Natural killer cell (primary cell): ENCODE results near the gene VAV1. TPM values are rescaled to one million over a fixed set of nuclear protein-coding genes. Genes with fewer than 3 reads are reported as not detected.

ENCODE experiments used
- ATAC-seq, 3 donors: fragments of 150-1000 bp in 2 of 3; fragments of 200-7000 bp in 1 of 3; cut with Tn5 transposase; 1 replicate in 1 of 3; 2 replicates in 2 of 3; pipeline ENCODE4 v1.10.0; 2021; ENCODE audit warnings: mild to moderate bottlenecking in 2 of 3, moderate library complexity in 2 of 3
- DNase-seq, 2 donors: peaks; one replicate each; pipeline versions ENCODE4 v3.0.0 to v3.0.0-alpha.2; 2013 to 2021; ENCODE audit warnings: mixed read lengths in 1 of 2
- H3K27ac ChIP-seq: one replicate; pipeline ENCODE4 v1.5.1; 2013; ENCODE audit warnings: mild to moderate bottlenecking, low read length
- H3K27me3 ChIP-seq: one replicate; pipeline ENCODE4 v1.6.1; 2013; ENCODE audit warnings: low read length; ENCODE audit not compliant: control insufficient read depth, insufficient read depth
- H3K36me3 ChIP-seq: one replicate; pipeline ENCODE4 v1.6.1; 2013; ENCODE audit warnings: low read length; ENCODE audit not compliant: control insufficient read depth, insufficient read depth
- H3K4me1 ChIP-seq: one replicate; pipeline ENCODE4 v1.6.1; 2013; ENCODE audit warnings: low read length; ENCODE audit not compliant: control insufficient read depth, insufficient read depth
- H3K4me3 ChIP-seq: one replicate; pipeline ENCODE4 v1.5.1; 2013; ENCODE audit warnings: low read length
- H3K9me3 ChIP-seq: one replicate; pipeline ENCODE4 v1.6.1; 2013; ENCODE audit warnings: low read length; ENCODE audit not compliant: control insufficient read depth, insufficient read depth
- H3K27ac Mint-ChIP-seq, 2 donors: one replicate each; pipeline ENCODE4 v1.8.0; 2022; ENCODE audit warnings: mild to moderate bottlenecking in 2 of 2, mixed read lengths in 2 of 2, moderate library complexity in 1 of 2
- H3K27me3 Mint-ChIP-seq, 2 donors: one replicate each; pipeline ENCODE4 v1.8.0; 2022; ENCODE audit warnings: low read depth in 2 of 2, mixed read lengths in 2 of 2
- H3K36me3 Mint-ChIP-seq: one replicate; pipeline ENCODE4 v1.8.0; 2022; ENCODE audit warnings: mixed read lengths
- H3K4me1 Mint-ChIP-seq, 2 donors: one replicate each; pipeline ENCODE4 v1.8.0; 2022; ENCODE audit warnings: mixed read lengths in 2 of 2
- H3K4me3 Mint-ChIP-seq: one replicate; pipeline ENCODE4 v1.8.0; 2022; ENCODE audit warnings: mild to moderate bottlenecking, moderate library complexity, mixed read lengths
- H3K9me3 Mint-ChIP-seq, 2 donors: one replicate each; pipeline ENCODE4 v1.8.0; 2022; ENCODE audit warnings: mixed read lengths in 2 of 2
- WGBS: methylation state at CpG from one replicate; pipeline ENCODE4 v1.1.7; 2013; ENCODE audit warnings: missing lambda C conversion rate; ENCODE audit not compliant: insufficient coverage; 5-methylcytosine and 5-hydroxymethylcytosine counted together
- intact Hi-C: fragments of 100-400 bp; cut with micrococcal nuclease; formaldehyde crosslinking; loops from one replicate; pipeline ENCODE4 v1.14.2; 2022
- total RNA-seq, 4 donors: library from RNA; stranded (reverse); fragments of 120-200 nt in 1 of 4; gene quantifications; one replicate each; pipeline versions ENCODE4 v1.2.3 to v1.2.4, GENCODE V29; 2013 to 2022
- TF ChIP-seq, protein P1 (sequence below): fragments of 200-600 bp; IDR thresholded peaks from one replicate; pipeline ENCODE4 v1.8.0; 2022; ENCODE audit warnings: antibody characterized with exemption

The VAV1 gene
- total RNA-seq, 3 donors from 2014 or later (not counting 1 experiment from before 2014, with no cell fraction given) = 141 to 167 (median 164) TPM

DNA sequence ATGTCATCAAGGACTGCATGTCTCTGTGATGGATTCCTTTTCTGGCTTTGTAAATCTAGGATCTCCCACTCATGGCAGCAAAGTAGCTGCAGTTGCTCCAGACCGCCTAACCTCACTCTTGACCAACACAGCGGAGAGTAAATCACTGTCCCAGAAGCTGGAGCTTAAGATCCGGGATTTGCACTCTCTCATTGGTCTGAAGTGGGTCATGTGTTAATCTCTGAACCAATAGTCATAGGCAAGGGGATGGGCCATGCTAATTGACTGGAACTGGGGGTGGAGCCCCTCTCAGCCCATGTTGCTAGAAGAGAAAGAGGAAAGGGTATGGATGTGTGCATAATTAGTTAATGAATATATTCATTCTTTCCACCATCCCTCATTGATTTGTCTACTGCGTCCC, 34.0 kb downstream of the VAV1 start:
- Histone ChIP-seq H3K4me3 (no peak overlapping the region), H3K9me3 (no peaks in the 10 kb centered on the region), H3K4me1 (peaks cover 44% of the 10 kb centered on the region), H3K27me3 (no peaks in the 10 kb centered on the region), H3K27ac (no peak overlapping the region), H3K36me3 (peaks cover 4% of the 10 kb centered on the region)
- intact Hi-C loops = no loop called here
- Mint-ChIP-seq H3K9me3 (no peaks in the 10 kb centered on the region), H3K4me3 (no peak overlapping the region), H3K4me1 (peaks cover 52 to 60% of the 10 kb centered on the region in 2 donors), H3K36me3 (no peaks in the 10 kb centered on the region), H3K27ac (peak overlapping the region; percentile 59 to 71), H3K27me3 (no peaks in the 10 kb centered on the region)
- ATAC-seq (no peak), DNase-seq (no peak)
- 96% methylated on average over 3 of the region's 4 CpGs for WGBS
- TF ChIP-seq, protein P1, sequence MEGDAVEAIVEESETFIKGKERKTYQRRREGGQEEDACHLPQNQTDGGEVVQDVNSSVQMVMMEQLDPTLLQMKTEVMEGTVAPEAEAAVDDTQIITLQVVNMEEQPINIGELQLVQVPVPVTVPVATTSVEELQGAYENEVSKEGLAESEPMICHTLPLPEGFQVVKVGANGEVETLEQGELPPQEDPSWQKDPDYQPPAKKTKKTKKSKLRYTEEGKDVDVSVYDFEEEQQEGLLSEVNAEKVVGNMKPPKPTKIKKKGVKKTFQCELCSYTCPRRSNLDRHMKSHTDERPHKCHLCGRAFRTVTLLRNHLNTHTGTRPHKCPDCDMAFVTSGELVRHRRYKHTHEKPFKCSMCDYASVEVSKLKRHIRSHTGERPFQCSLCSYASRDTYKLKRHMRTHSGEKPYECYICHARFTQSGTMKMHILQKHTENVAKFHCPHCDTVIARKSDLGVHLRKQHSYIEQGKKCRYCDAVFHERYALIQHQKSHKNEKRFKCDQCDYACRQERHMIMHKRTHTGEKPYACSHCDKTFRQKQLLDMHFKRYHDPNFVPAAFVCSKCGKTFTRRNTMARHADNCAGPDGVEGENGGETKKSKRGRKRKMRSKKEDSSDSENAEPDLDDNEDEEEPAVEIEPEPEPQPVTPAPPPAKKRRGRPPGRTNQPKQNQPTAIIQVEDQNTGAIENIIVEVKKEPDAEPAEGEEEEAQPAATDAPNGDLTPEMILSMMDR = no peak

DNA sequence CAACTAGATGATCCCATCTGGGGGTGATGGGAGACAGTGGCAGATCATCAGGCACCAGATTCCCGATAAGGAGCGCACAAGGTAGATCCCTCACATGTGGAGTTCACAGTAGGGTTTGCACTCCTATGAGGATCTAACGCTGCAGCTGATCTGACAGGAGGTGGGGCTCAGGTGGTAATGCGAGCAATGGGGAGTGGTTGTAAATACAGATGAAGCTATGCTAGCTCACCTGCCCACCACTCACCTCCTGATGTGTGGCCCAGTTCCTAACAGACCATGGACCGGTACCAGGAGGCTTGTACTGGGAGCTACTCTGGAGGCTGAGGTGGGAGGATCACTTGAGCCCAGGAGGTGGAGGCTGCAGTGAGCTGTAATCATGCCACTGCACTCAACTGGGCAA, 34.8 kb downstream of the VAV1 start:
- no peaks in the 10 kb centered on the region for H3K9me3 Mint-ChIP-seq
- H3K4me1 ChIP-seq = peaks cover 42% of the 10 kb centered on the region
- no peaks in the 10 kb centered on the region for H3K9me3 ChIP-seq
- no peak for ATAC-seq
- DNase-seq = no peak
- H3K27ac ChIP-seq = no peak overlapping the region
- H3K27me3 ChIP-seq = no peaks in the 10 kb centered on the region
- no peaks in the 10 kb centered on the region for H3K36me3 Mint-ChIP-seq
- WGBS = 98% methylated on average over 5 of the region's 5 CpGs
- H3K27ac Mint-ChIP-seq = peak overlapping the region; percentile 59 to 71
- H3K4me1 Mint-ChIP-seq = peaks cover 52 to 60% of the 10 kb centered on the region in 2 donors
- peaks cover 4% of the 10 kb centered on the region for H3K36me3 ChIP-seq
- no peak overlapping the region for H3K4me3 ChIP-seq
- no peaks in the 10 kb centered on the region for H3K27me3 Mint-ChIP-seq
- H3K4me3 Mint-ChIP-seq = no peak overlapping the region
- TF ChIP-seq, protein P1 = no peak
- intact Hi-C loops = no loop called here

DNA sequence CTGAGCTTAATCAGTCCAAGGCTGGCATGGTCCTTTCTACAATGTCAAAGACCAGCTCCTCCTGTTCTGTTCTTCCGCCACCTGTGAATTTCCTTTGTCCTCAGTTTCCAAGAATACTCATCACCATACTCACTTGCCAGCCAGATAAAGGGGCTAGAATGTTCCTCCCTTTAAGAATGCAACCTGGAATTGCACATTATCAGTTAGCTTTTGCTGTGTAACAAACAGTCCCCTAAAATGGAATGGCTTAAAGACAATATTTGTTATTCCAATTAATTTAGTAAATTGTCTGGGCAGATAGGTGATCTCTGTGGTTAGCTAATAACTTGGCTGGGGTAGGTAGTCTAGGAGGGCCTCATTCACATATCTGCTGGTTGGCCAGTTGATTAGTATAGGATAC, 36.0 kb downstream of the VAV1 start:
- TF ChIP-seq, protein P1 = no peak
- Mint-ChIP-seq H3K27me3 (no peaks in the 10 kb centered on the region), H3K4me1 (peaks cover 43 to 63% of the 10 kb centered on the region in 2 donors), H3K27ac (peak overlapping the region; percentile 42 to 55), H3K9me3 (no peaks in the 10 kb centered on the region), H3K4me3 (no peak overlapping the region), H3K36me3 (no peaks in the 10 kb centered on the region)
- Histone ChIP-seq H3K9me3 (no peaks in the 10 kb centered on the region), H3K27ac (no peak overlapping the region), H3K4me3 (no peak overlapping the region), H3K36me3 (peaks cover 6% of the 10 kb centered on the region), H3K4me1 (peaks cover 38% of the 10 kb centered on the region), H3K27me3 (no peaks in the 10 kb centered on the region)
- 92% methylated on average over 1 of the region's 1 CpG for WGBS
- ATAC-seq (no peak), DNase-seq (no peak)
- intact Hi-C loops = no loop called here

DNA sequence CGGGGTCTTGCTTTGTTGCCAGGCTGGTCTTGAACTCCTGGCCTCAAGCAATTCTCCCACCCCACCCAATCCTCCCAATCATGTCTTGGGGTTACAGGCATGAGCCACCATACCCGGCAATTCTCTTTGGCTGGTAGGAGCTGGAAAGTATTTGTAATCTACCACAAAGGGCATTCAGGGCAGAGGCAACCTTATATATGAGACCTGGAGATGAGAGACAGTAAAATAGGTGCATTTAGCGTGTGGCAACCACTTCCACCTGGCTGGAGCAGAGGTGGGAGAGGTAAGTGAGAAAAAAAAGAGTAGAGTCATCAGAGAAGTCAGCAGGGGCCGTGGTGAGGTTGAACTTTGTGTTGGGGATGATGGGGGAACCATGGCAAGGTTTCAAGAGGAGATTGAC, 36.8 kb downstream of the VAV1 start:
- peaks cover 43 to 62% of the 10 kb centered on the region in 2 donors for H3K4me1 Mint-ChIP-seq
- H3K27me3 Mint-ChIP-seq = no peaks in the 10 kb centered on the region
- H3K9me3 Mint-ChIP-seq = no peaks in the 10 kb centered on the region
- H3K4me1 ChIP-seq = peaks cover 36% of the 10 kb centered on the region
- no peaks in the 10 kb centered on the region for H3K9me3 ChIP-seq
- H3K27ac Mint-ChIP-seq = peak overlapping the region; percentile 42 to 67
- WGBS = 65% methylated on average over 4 of the region's 4 CpGs
- peaks cover 6% of the 10 kb centered on the region for H3K36me3 ChIP-seq
- intact Hi-C loops = no loop called here
- H3K4me3 ChIP-seq = no peak overlapping the region
- H3K27me3 ChIP-seq = no peaks in the 10 kb centered on the region
- ATAC-seq (no peak), DNase-seq (no peak)
- no peak overlapping the region for H3K27ac ChIP-seq
- TF ChIP-seq, protein P1 = no peak
- H3K36me3 Mint-ChIP-seq = no peaks in the 10 kb centered on the region
- no peak overlapping the region for H3K4me3 Mint-ChIP-seq
